ENCODE results near the gene KRT86.

KRT86 gene

DNA sequence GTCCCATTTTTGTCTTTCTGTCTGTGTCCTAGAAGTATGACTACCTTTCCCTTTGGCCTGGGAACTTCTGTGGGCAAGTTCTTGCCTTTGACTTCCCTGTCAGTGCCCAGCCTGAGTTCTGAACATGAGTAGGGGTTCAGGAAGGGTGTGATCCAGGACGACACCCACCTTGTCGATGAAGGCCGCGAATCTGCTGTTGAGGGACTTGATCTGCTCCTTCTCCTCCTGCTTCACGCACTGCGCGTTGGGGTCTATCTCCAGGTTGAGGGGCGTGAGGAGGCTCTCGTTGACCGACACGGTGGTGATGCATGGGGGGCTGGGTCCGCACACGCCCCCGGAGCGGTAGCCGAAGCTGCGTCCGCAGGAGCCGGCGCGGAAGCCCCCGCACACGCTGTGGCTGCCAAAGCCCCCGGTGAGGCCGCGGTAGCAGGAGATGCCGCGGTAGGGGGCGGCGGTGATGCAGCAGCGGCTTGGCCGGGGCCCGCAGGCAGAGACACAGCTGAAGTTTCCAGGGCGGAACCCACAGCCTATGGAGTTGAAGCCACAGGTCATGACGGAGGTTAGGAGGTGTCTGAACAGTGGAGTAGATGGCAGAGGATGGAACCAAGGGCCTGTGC is 46.4 kb downstream of the KRT86 start, which contains the start of gene KRT83:
Gene KRT83, minus strand, starts transcription at position 615 of the 617 bp plus-strand sequence. Its CDS starts 63 bp downstream, at position 552.
- H3K4me3 ChIP-seq (ENCODE audit: low read depth, low read length): no peak within 1 kb of the TSS
- no peak for DNase-seq (ENCODE audit: low read depth)
- TF ChIP-seq, protein P1, sequence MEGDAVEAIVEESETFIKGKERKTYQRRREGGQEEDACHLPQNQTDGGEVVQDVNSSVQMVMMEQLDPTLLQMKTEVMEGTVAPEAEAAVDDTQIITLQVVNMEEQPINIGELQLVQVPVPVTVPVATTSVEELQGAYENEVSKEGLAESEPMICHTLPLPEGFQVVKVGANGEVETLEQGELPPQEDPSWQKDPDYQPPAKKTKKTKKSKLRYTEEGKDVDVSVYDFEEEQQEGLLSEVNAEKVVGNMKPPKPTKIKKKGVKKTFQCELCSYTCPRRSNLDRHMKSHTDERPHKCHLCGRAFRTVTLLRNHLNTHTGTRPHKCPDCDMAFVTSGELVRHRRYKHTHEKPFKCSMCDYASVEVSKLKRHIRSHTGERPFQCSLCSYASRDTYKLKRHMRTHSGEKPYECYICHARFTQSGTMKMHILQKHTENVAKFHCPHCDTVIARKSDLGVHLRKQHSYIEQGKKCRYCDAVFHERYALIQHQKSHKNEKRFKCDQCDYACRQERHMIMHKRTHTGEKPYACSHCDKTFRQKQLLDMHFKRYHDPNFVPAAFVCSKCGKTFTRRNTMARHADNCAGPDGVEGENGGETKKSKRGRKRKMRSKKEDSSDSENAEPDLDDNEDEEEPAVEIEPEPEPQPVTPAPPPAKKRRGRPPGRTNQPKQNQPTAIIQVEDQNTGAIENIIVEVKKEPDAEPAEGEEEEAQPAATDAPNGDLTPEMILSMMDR (IDR thresholded peaks at IDR 0.05; ENCODE audit: insufficient read depth, low read depth, low read length, missing control alignments): no peak

DNA sequence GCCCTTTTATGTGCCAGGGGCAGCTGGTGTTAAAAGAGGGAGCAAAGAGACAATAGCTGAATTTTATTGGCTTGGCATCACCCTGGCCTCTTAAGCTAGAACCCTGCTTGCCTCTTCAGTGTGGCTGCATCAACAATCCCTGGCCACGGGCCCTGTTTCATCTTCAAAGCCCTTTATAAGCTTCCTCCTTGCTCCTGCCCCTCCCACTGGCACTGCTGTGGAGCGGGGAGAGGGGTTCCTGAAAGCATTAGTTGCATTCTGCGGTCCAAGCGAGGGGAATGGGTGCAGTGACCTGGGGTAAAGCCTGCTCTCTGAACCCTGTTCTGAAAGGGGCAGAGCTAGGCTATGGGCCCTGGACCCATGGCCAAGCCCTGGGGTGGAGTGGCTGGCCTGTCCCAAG is 47.0 kb downstream of the KRT86 start:
- TF ChIP-seq, protein P1 (IDR thresholded peaks at IDR 0.05; ENCODE audit: insufficient read depth, low read depth, low read length, missing control alignments): no peak
- H3K4me3 ChIP-seq (ENCODE audit: low read depth, low read length): no peak overlapping the region
- DNase-seq (ENCODE audit: low read depth): no peak

DNA sequence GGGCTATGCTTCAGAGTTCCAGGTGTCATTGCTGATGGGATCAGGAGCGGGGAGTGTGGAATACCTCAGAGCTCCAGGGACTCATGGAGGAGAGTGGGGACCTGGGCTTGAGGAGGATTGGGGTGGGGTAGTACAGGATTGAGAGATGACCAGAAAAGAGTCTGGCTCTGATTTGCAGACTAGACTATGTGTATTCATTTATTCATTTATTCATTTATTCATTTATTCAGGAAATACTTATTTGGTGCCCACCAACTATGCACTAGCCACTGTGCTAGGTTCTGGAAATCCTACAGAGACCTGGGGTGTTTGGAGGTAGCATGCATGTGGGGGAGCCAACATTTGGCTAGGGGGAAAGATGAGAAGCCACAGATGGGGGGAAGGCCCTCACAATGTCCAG is 47.6 kb downstream of the KRT86 start:
- TF ChIP-seq, protein P1 (IDR thresholded peaks at IDR 0.05; ENCODE audit: insufficient read depth, low read depth, low read length, missing control alignments): no peak
- H3K4me3 ChIP-seq (ENCODE audit: low read depth, low read length): no peak overlapping the region
- DNase-seq (ENCODE audit: low read depth): no peak

DNA sequence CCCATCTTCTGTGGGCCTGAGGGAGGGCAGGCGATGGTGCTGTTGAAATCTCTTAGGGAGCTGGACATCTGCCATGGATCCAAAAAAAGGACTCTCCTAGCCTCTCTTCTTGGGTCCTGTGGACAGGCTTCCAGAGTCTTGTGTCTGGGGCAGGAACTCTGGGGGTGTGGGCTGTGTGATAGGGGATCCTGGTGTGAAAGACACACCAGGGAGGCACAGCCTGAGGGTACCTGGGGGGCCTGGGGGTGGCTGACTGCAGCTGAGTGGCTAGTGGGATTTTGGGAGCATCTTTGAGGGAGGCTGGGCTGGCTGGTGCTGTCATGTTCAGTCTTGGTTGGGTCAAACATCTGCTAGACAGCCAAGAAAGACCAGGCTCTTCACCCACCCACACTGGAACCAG is 48.6 kb downstream of the KRT86 start:
- H3K4me3 ChIP-seq (ENCODE audit: low read depth, low read length): no peak overlapping the region
- TF ChIP-seq, protein P1 (IDR thresholded peaks at IDR 0.05; ENCODE audit: insufficient read depth, low read depth, low read length, missing control alignments): no peak
- DNase-seq (ENCODE audit: low read depth): no peak

DNA sequence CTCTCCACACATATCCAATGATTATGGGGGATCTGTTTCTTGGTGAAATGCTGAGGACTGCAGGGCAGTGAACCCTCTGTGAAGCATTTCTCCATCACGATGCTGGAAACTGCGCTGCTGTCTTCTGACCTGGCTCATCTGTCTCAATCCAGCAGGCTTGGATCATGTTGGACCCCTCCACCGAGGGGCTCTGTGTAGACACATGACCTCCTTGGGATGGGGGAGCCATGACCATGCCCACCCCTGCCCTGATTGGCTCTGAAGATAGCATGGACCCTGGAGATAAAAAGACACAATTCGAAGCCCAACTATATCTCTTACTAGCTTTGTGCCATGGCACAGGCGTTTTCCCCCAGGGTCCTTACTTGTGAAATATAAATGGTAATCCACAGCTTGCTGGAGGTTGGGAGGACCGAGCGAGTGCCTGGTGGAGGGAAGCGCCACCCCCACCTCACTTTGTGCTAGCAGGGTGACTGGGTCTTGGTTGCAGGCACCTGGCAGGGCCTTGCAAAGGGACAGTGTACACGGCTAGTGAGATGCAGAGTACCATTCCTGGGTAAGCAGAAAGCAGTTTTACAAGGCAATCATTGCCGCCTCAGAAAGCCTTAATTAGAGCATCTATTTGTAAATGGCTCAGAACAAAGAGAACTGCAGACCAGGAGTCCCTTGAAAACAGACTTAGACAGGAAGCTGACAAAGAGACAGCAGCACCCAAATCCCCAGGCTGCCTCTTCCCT is 49.1 kb downstream of the KRT86 start:
- no peak for DNase-seq (ENCODE audit: low read depth)
- TF ChIP-seq, protein P1 (IDR thresholded peaks at IDR 0.05; ENCODE audit: insufficient read depth, low read depth, low read length, missing control alignments): no peak
- no peak overlapping the region for H3K4me3 ChIP-seq (ENCODE audit: low read depth, low read length)

DNA sequence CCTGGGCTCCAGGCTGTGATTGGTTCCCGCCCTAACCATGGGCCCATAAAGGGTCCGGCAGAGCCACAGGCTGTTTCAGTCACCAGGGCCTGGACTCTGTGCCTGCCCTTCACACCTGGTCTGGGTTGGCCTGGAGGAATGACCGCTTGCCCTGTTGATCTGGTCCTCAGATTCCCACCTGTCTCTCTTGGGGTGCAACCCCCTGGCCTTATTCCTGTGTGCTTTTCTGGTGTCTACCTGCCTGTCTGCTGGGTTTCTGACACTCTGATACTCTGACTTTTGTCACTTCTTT is 49.7 kb downstream of the KRT86 start:
- no peak for DNase-seq (ENCODE audit: low read depth)
- TF ChIP-seq, protein P1 (IDR thresholded peaks at IDR 0.05; ENCODE audit: insufficient read depth, low read depth, low read length, missing control alignments): no peak

More for the DNA sequence above, 49.7 kb downstream of the KRT86 start:
- no peak overlapping the region for H3K4me3 ChIP-seq (ENCODE audit: low read depth, low read length)
